HepG2 (cell line): ENCODE results near the gene FRMD1. TPM values are rescaled to one million over a fixed set of nuclear protein-coding genes. Genes with fewer than 3 reads are reported as not detected.

Experiments used
- ATAC-seq: fragments of 200-7000 bp; cut with Tn5 transposase; 3 replicates; pipeline ENCODE4 v1.9.1; 2020; ENCODE audit warnings: mild to moderate bottlenecking, moderate library complexity
- BruUV-seq: library from RNA; stranded (reverse); fragments of 400-500 nt; replicated peaks from 2 replicates; lab custom pipeline; 2021; lab: Mats Ljungman, UMichigan
- CTCF ChIA-PET: fragments of 300-600 bp; formaldehyde crosslinking; extraction: SDS; loops from one replicate; lab custom pipeline; 2021; ENCODE audit warnings: low total read pairs, inconsistent platforms, low intra/inter-chr PET ratio; lab: Yijun Ruan, JAX
- POLR2A ChIA-PET: fragments of 350-600 bp; sonication (Branson Sonifier 250); formaldehyde crosslinking; loops from one replicate; lab custom pipeline; 2020; ENCODE audit warnings: antibody characterized with exemption, inconsistent platforms; lab: Yijun Ruan, JAX
- DNase-seq: peaks from one replicate; pipeline ENCODE4 v3.0.0-alpha.2; 2015; ENCODE audit warnings: low spot score
- FAIRE-seq: peaks from 3 replicates; lab custom pipeline; 2011; peaks lifted over from hg19 to GRCh38; lab: Jason Lieb, UNC
- H2AFZ ChIP-seq: one replicate; pipeline ENCODE4 v1.6.1; 2011; ENCODE audit warnings: low read length, inconsistent platforms
- H3K27ac ChIP-seq: fragments of 300-600 bp; 3 replicates; pipeline ENCODE4 v1.8.0; 2011; ENCODE audit warnings: mixed run types, mild to moderate bottlenecking, mixed read lengths, low read length, inconsistent platforms; ENCODE audit not compliant: insufficient read depth; ENCODE audit errors: extremely low read length
- H3K27me3 ChIP-seq, 2 experiments: fragments of 200-600 bp in 1 of 2; 2 replicates in 1 of 2; 3 replicates in 1 of 2; pipeline versions ENCODE4 v1.6.0 to v1.8.0; 2011; ENCODE audit warnings: low read length in 2 of 2, mild to moderate bottlenecking in 2 of 2, moderate library complexity in 2 of 2, inconsistent platforms in 1 of 2; ENCODE audit not compliant: insufficient read depth in 2 of 2, control insufficient read depth in 1 of 2
- H3K36me3 ChIP-seq, 2 experiments: fragments of 200-600 bp in 1 of 2; replicated peaks in 1 of 2; 2 replicates in 1 of 2; 3 replicates in 1 of 2; pipeline versions ENCODE4 v1.5.1 to v1.8.0; 2011; ENCODE audit warnings: low read length in 2 of 2, inconsistent platforms in 1 of 2; ENCODE audit not compliant: insufficient read depth in 2 of 2, control insufficient read depth in 1 of 2
- H3K4me1 ChIP-seq: 2 replicates; pipeline ENCODE4 v1.5.1; 2012; ENCODE audit warnings: low read length, inconsistent platforms; ENCODE audit not compliant: insufficient read depth
- H3K4me2 ChIP-seq: 2 replicates; pipeline ENCODE4 v1.6.0; 2011; ENCODE audit warnings: low read depth, low read length, inconsistent platforms
- H3K4me3 ChIP-seq, 3 experiments: fragments of 200-600 bp in 1 of 3; sonication (generic), shearing (Covaris generic) in 1 of 3; replicated peaks in 1 of 3; 2 replicates each; pipeline ENCODE4 v1.5.1; 2011 to 2016; ENCODE audit warnings: low read length in 3 of 3, inconsistent platforms in 2 of 3, low read depth in 2 of 3, mild to moderate bottlenecking in 2 of 3, control low read depth in 1 of 3, mixed read lengths in 1 of 3; ENCODE audit not compliant: insufficient read depth in 1 of 3
- H3K79me2 ChIP-seq: one replicate; pipeline ENCODE4 v1.6.1; 2011; ENCODE audit warnings: low read length, inconsistent platforms; ENCODE audit not compliant: insufficient read depth
- H3K9ac ChIP-seq: 2 replicates; pipeline ENCODE4 v1.6.0; 2011; ENCODE audit warnings: mild to moderate bottlenecking, low read depth, low read length, inconsistent platforms; ENCODE audit not compliant: insufficient read depth
- H3K9me3 ChIP-seq: 2 replicates; pipeline ENCODE4 v1.5.1; 2012; ENCODE audit warnings: mild to moderate bottlenecking, low read length
- H4K20me1 ChIP-seq: 2 replicates; pipeline ENCODE4 v1.6.0; 2011; ENCODE audit warnings: inconsistent platforms, mild to moderate bottlenecking, low read length, moderate library complexity; ENCODE audit not compliant: insufficient read depth
- FLYWCH1 ChIP-seq: sonication (generic); formaldehyde crosslinking; IDR thresholded peaks from 2 replicates; pipeline ENCODE4 v1.8.1; 2023; ENCODE audit warnings: mild to moderate bottlenecking, missing genetic modification reagents
- HNRNPH1 ChIP-seq: fragments of 200-400 bp; formaldehyde crosslinking; optimal IDR thresholded peaks from 2 replicates; pipeline ENCODE3; 2017; ENCODE audit warnings: mild to moderate bottlenecking, low read depth, low read length
- HOXD1 ChIP-seq: sonication (generic); formaldehyde crosslinking; IDR thresholded peaks from 2 replicates; pipeline ENCODE4 v1.5.0; 2020; ENCODE audit warnings: missing genetic modification reagents
- MTF1 ChIP-seq: sonication (generic); formaldehyde crosslinking; IDR thresholded peaks from 2 replicates; pipeline ENCODE4 v1.5.0; 2020; ENCODE audit warnings: missing genetic modification reagents
- PHF5A ChIP-seq: IDR thresholded peaks from one replicate; pipeline ENCODE4 v1.6.1; 2018; ENCODE audit warnings: low read depth, missing genetic modification reagents; ENCODE audit not compliant: unreplicated experiment
- SP140L ChIP-seq: sonication (generic); formaldehyde crosslinking; IDR thresholded peaks from 2 replicates; pipeline ENCODE4 v1.4.0; 2020; ENCODE audit warnings: missing genetic modification reagents, borderline replicate concordance
- ZFP41 ChIP-seq: sonication (generic); formaldehyde crosslinking; IDR thresholded peaks from 2 replicates; pipeline ENCODE4 v1.4.0; 2020; ENCODE audit warnings: mild to moderate bottlenecking, missing genetic modification reagents, borderline replicate concordance
- ZNF263 ChIP-seq: sonication (generic); formaldehyde crosslinking; IDR thresholded peaks from 2 replicates; pipeline ENCODE4 v1.4.0; 2020; ENCODE audit warnings: missing genetic modification reagents
- ZNF615 ChIP-seq: sonication (generic); formaldehyde crosslinking; IDR thresholded peaks from 2 replicates; pipeline ENCODE4 v1.5.0; 2020; ENCODE audit warnings: mild to moderate bottlenecking, missing genetic modification reagents, borderline replicate concordance
- ZNF709 ChIP-seq: sonication (generic); formaldehyde crosslinking; IDR thresholded peaks from 2 replicates; pipeline ENCODE4 v1.5.0; 2020; ENCODE audit warnings: mild to moderate bottlenecking, missing genetic modification reagents
- WGBS: methylation state at CpG from one replicate; pipeline ENCODE4 v1.1.6; 2017; ENCODE audit warnings: low lambda C conversion rate; 5-methylcytosine and 5-hydroxymethylcytosine counted together
- in situ Hi-C: cut with HindIII; loops from 2 replicates; pipeline ENCODE4 v1.10.0; 2017; ENCODE audit warnings: low pct_unique_long_range_greater_than_20kb; ENCODE audit not compliant: extremely low pct_ligation_motif_present
- intact Hi-C: fragments of 100-400 bp; cut with micrococcal nuclease; formaldehyde crosslinking; loops from one replicate; pipeline ENCODE4 v1.10.0; 2022; ENCODE audit not compliant: unreplicated experiment
- polyA plus RNA-seq, 8 experiments: library from polyadenylated mRNA; depleted of rRNA in 3 of 8; stranded (reverse) in 7 of 8; unstranded in 1 of 8; fragments of >200 nt; fragmentation: Illumina TruSeq in 4 of 8; extraction: Trizol in 4 of 8; gene quantifications; 2 replicates each; pipeline versions ENCODE4 v1.2.1 to v1.2.3, GENCODE V29; 2011 to 2016; ENCODE audit warnings: low read depth in 4 of 8, missing spikeins in 1 of 8, mixed read lengths in 1 of 8; ENCODE audit not compliant: insufficient read depth in 1 of 8
- total RNA-seq, 5 experiments: library from RNA; depleted of rRNA; stranded (reverse); fragments of >200 nt; fragmentation: Illumina TruSeq; extraction: Trizol; gene quantifications; 2 replicates each; pipeline ENCODE4 v1.2.3, GENCODE V29; 2016; ENCODE audit warnings: low read depth in 1 of 5
- TF ChIP-seq, protein P1 (sequence below): sonication (generic); formaldehyde crosslinking; IDR thresholded peaks from 2 replicates; pipeline ENCODE4 v1.8.0; 2022; ENCODE audit warnings: low read depth, missing genetic modification reagents
- TF ChIP-seq, protein P2 (sequence below): sonication (generic); formaldehyde crosslinking; IDR thresholded peaks from 2 replicates; pipeline ENCODE4 v1.4.0; 2020; ENCODE audit warnings: mild to moderate bottlenecking, missing genetic modification reagents
- TF ChIP-seq, protein P3 (sequence below): sonication (generic); formaldehyde crosslinking; IDR thresholded peaks from 2 replicates; pipeline ENCODE4 v1.4.0; 2020; ENCODE audit warnings: missing genetic modification reagents
- TF ChIP-seq, protein P4 (sequence below): sonication (generic); formaldehyde crosslinking; IDR thresholded peaks from 2 replicates; pipeline ENCODE4 v1.8.1; 2023; ENCODE audit warnings: mild to moderate bottlenecking, moderate library complexity, missing genetic modification reagents

The FRMD1 gene
- total and polyA plus RNA-seq, 2 of the 13 experiments (the other 11 are each of a cell fraction or from before 2014, with no cell fraction given) = 0.01 TPM; not detected in 1

DNA sequence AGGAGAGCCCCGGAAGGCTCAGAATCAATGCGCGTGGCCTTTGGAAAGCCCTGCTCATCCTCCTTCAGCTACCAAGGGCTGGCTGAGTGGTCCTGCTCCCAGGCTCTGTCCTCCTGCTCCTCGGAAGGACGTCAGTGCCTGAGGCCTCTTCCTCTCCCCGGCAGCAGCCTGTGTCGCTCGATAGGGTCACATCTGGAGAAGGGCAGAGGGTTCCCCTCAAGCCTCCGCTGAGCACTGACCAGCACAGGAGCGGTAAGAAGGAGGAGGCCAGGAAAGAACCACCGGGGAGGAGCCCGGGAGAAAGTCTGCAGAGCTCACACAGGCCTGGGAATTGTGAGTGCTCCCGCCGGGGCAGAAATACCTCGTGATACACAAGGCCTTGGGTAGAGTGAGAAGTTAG lies 60.3 kb downstream of the FRMD1 start:
- Histone ChIP-seq H3K79me2 (no peaks in the 10 kb centered on the region), H3K9me3 (no peaks in the 10 kb centered on the region), H3K4me2 (no peak overlapping the region), H3K4me3 (no peak overlapping the region), H3K4me1 (peaks cover 46% of the 10 kb centered on the region), H3K9ac (no peak overlapping the region), H3K27me3 (peaks cover 0 to 19% of the 10 kb centered on the region in 2 experiments; a peak in 3 of 5 replicates), H4K20me1 (no peaks in the 10 kb centered on the region), H3K36me3 (no peaks in the 10 kb centered on the region), H3K27ac (no peak overlapping the region), H2AFZ (no peak overlapping the region)
- BruUV-seq = no TSS peak
- ChIA-PET POLR2A (no interaction called here), CTCF (no interaction called here)
- in situ Hi-C loops (no loop called here), intact Hi-C loops (no loop called here)
- FAIRE-seq (no peak), ATAC-seq (no peak), DNase-seq (no peak)
- TF ChIP-seq ZNF709 (CRISPR knock-in tag) (peak; percentile 85; the same call in 1 of the 2 replicates), SP140L (CRISPR knock-in tag) (no peak), HOXD1 (CRISPR knock-in tag) (no peak), HNRNPH1 (no peak), PHF5A (no peak), ZNF263 (peak; percentile 60; the same call in 1 of the 2 replicates), ZFP41 (no peak), MTF1 (CRISPR knock-in tag) (no peak), ZNF615 (CRISPR knock-in tag) (no peak), FLYWCH1 (no peak)
- TF ChIP-seq, protein P1, sequence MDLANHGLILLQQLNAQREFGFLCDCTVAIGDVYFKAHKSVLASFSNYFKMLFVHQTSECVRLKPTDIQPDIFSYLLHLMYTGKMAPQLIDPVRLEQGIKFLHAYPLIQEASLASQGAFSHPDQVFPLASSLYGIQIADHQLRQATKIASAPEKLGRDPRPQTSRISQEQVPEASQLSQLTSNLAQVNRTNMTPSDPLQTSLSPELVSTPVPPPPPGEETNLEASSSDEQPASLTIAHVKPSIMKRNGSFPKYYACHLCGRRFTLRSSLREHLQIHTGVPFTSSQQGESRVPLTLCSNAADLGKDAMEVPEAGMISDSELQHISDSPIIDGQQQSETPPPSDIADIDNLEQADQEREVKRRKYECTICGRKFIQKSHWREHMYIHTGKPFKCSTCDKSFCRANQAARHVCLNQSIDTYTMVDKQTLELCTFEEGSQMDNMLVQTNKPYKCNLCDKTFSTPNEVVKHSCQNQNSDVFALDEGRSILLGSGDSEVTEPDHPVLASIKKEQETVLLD (CRISPR knock-in tag) = no peak
- TF ChIP-seq, protein P2, sequence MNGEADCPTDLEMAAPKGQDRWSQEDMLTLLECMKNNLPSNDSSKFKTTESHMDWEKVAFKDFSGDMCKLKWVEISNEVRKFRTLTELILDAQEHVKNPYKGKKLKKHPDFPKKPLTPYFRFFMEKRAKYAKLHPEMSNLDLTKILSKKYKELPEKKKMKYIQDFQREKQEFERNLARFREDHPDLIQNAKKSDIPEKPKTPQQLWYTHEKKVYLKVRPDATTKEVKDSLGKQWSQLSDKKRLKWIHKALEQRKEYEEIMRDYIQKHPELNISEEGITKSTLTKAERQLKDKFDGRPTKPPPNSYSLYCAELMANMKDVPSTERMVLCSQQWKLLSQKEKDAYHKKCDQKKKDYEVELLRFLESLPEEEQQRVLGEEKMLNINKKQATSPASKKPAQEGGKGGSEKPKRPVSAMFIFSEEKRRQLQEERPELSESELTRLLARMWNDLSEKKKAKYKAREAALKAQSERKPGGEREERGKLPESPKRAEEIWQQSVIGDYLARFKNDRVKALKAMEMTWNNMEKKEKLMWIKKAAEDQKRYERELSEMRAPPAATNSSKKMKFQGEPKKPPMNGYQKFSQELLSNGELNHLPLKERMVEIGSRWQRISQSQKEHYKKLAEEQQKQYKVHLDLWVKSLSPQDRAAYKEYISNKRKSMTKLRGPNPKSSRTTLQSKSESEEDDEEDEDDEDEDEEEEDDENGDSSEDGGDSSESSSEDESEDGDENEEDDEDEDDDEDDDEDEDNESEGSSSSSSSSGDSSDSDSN (CRISPR knock-in tag) = no peak
- TF ChIP-seq, protein P3, sequence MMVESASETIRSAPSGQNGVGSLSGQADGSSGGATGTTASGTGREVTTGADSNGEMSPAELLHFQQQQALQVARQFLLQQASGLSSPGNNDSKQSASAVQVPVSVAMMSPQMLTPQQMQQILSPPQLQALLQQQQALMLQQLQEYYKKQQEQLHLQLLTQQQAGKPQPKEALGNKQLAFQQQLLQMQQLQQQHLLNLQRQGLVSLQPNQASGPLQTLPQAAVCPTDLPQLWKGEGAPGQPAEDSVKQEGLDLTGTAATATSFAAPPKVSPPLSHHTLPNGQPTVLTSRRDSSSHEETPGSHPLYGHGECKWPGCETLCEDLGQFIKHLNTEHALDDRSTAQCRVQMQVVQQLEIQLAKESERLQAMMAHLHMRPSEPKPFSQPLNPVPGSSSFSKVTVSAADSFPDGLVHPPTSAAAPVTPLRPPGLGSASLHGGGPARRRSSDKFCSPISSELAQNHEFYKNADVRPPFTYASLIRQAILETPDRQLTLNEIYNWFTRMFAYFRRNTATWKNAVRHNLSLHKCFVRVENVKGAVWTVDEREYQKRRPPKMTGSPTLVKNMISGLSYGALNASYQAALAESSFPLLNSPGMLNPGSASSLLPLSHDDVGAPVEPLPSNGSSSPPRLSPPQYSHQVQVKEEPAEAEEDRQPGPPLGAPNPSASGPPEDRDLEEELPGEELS (CRISPR knock-in tag) = no peak
- TF ChIP-seq, protein P4, sequence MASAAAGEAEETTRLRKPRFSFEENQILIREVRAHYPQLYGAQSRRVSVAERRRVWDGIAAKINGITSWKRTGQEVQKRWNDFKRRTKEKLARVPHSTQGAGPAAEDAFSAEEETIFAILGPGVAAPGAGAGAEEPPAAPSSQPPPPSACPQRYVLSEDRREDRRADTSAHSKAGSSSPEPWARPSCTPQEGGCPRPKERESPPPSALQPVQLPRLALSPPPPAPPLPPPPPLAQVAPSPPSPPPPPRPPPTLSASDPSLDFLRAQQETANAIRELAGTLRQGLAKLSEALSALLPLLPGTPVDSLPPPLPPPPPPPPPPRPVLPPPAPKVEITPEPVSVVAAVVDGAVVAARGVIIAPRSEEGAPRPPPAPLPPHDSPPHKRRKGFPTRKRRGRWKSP (CRISPR knock-in tag) = no peak
- 83% methylated on average over 15 of the region's 15 CpGs for WGBS
